ENCODE data around the gene TNFRSF21.

- TF ChIP-seq CTCF (conservative IDR thresholded peaks at IDR 0.05; ENCODE audit: low read length) (no peak), EZH2phosphoT487 (IDR thresholded peaks at IDR 0.05; ENCODE audit: borderline replicate concordance, low read depth, low read length) (no peak)
These were observed 43.3 kb upstream of the TNFRSF21 start for GRCh38 chr6:47352966-47353365.
